Fibroblast of lung (primary cell): ENCODE results near the gene IP6K3.

ENCODE experiments used
- CTCF ChIP-seq, 2 donors: IDR thresholded peaks in 1 of 2; conservative IDR thresholded peaks in 1 of 2; 1 replicate in 1 of 2; 2 replicates in 1 of 2; pipeline ENCODE4 v1.5.1; 2011 to 2012; ENCODE audit warnings: low read length in 2 of 2, control low read depth in 1 of 2, inconsistent platforms in 1 of 2, low read depth in 1 of 2, mild to moderate bottlenecking in 1 of 2
- EZH2 ChIP-seq: IDR thresholded peaks from 2 replicates; pipeline ENCODE4 v1.5.1; 2012; ENCODE audit warnings: low read length, control low read depth, mild to moderate bottlenecking; ENCODE audit errors: missing control alignments

- TF ChIP-seq CTCF (conservative IDR thresholded peaks at IDR 0.05 in 1 of 2, IDR thresholded peaks at IDR 0.05 in 1 of 2; ENCODE audit: low read depth in 1 of 2, low read length in 2 of 2) (no peak), EZH2 (no peak)
These were observed 55.9 kb downstream of the IP6K3 start for GRCh38 chr6:33690766-33691165.
